Measurements from ENCODE around the gene LFNG. TPM values are rescaled to one million over a fixed set of nuclear protein-coding genes. Genes with fewer than 3 reads are reported as not detected.

Gene LFNG
- total RNA-seq, 2 donors from 2014 or later: 16.0 to 47.2 TPM

- Histone ChIP-seq H3K9ac (ENCODE audit: extremely low read depth, low read length, poor library complexity, severe bottlenecking) (no peak overlapping the region), H3K4me3 (ENCODE audit: low read length) (no peak overlapping the region), H3K4me1 (ENCODE audit: control insufficient read depth, insufficient read depth, low read length) (peaks cover 4% of the 10 kb centered on the region), H3K27ac (ENCODE audit: low read depth, low read length) (no peak overlapping the region), H3K9me3 (ENCODE audit: control insufficient read depth, low read length) (no peaks in the 10 kb centered on the region), H3K27me3 (ENCODE audit: control insufficient read depth, insufficient read depth, low read length, poor library complexity, severe bottlenecking) (no peaks in the 10 kb centered on the region), H3K36me3 (ENCODE audit: control insufficient read depth, insufficient read depth, low read length) (no peaks in the 10 kb centered on the region)
- Mint-ChIP-seq H3K9me3 (no peaks in the 10 kb centered on the region), H3K27ac (no peak overlapping the region), H3K36me3 (ENCODE audit: low read depth) (no peaks in the 10 kb centered on the region), H3K27me3 (ENCODE audit: insufficient read depth) (no peaks in the 10 kb centered on the region), H3K4me1 (peaks cover 3% of the 10 kb centered on the region), H3K4me3 (no peak overlapping the region)
- 89 to 100% methylated on average over 2 of the region's 2 CpGs for WGBS, 2 experiments (ENCODE audit: insufficient coverage in 1 of 2, insufficient read length in 1 of 2)
- TF ChIP-seq CTCF (conservative IDR thresholded peaks at IDR 0.05): no peak
- DNase-seq: no peak
Observed at GRCh38 chr7:2492038-2492437, 27.5 kb upstream of the LFNG start.

- Mint-ChIP-seq H3K36me3 (ENCODE audit: low read depth) (no peaks in the 10 kb centered on the region), H3K4me1 (peaks cover 3% of the 10 kb centered on the region), H3K4me3 (no peak overlapping the region), H3K27ac (no peak overlapping the region), H3K27me3 (ENCODE audit: insufficient read depth) (no peaks in the 10 kb centered on the region), H3K9me3 (no peaks in the 10 kb centered on the region)
- Histone ChIP-seq H3K4me3 (ENCODE audit: low read length) (no peak overlapping the region), H3K9ac (ENCODE audit: extremely low read depth, low read length, poor library complexity, severe bottlenecking) (no peak overlapping the region), H3K27me3 (ENCODE audit: control insufficient read depth, insufficient read depth, low read length, poor library complexity, severe bottlenecking) (no peaks in the 10 kb centered on the region), H3K9me3 (ENCODE audit: control insufficient read depth, low read length) (no peaks in the 10 kb centered on the region), H3K27ac (ENCODE audit: low read depth, low read length) (no peak overlapping the region), H3K36me3 (ENCODE audit: control insufficient read depth, insufficient read depth, low read length) (no peaks in the 10 kb centered on the region), H3K4me1 (ENCODE audit: control insufficient read depth, insufficient read depth, low read length) (peaks cover 9% of the 10 kb centered on the region)
- DNase-seq: no peak
- no peak for TF ChIP-seq CTCF (conservative IDR thresholded peaks at IDR 0.05)
- 78 to 82% methylated on average over 5 to 11 of the region's 11 CpGs for WGBS, 2 experiments (ENCODE audit: insufficient coverage in 1 of 2, insufficient read length in 1 of 2)
Observed at GRCh38 chr7:2493205-2494164, 26.1 kb upstream of the LFNG start.

- no peak overlapping the region for H3K4me3 Mint-ChIP-seq
- no peak overlapping the region for H3K27ac ChIP-seq (ENCODE audit: low read depth, low read length)
- H3K36me3 Mint-ChIP-seq (ENCODE audit: low read depth): no peaks in the 10 kb centered on the region
- H3K27ac Mint-ChIP-seq: no peak overlapping the region
- H3K9ac ChIP-seq (ENCODE audit: extremely low read depth, low read length, poor library complexity, severe bottlenecking): no peak overlapping the region
- H3K36me3 ChIP-seq (ENCODE audit: control insufficient read depth, insufficient read depth, low read length): no peaks in the 10 kb centered on the region
- H3K9me3 ChIP-seq (ENCODE audit: control insufficient read depth, low read length): no peaks in the 10 kb centered on the region
- peaks cover 12% of the 10 kb centered on the region for H3K4me1 ChIP-seq (ENCODE audit: control insufficient read depth, insufficient read depth, low read length)
- no peaks in the 10 kb centered on the region for H3K9me3 Mint-ChIP-seq
- DNase-seq: no peak
- no peak overlapping the region for H3K4me3 ChIP-seq (ENCODE audit: low read length)
- H3K27me3 Mint-ChIP-seq (ENCODE audit: insufficient read depth): no peaks in the 10 kb centered on the region
- no peaks in the 10 kb centered on the region for H3K27me3 ChIP-seq (ENCODE audit: control insufficient read depth, insufficient read depth, low read length, poor library complexity, severe bottlenecking)
- 85 to 88% methylated on average over 17 to 32 of the region's 32 CpGs for WGBS, 2 experiments (ENCODE audit: insufficient coverage in 1 of 2, insufficient read length in 1 of 2)
- no peak for TF ChIP-seq CTCF (conservative IDR thresholded peaks at IDR 0.05)
- H3K4me1 Mint-ChIP-seq: peaks cover 8% of the 10 kb centered on the region
Observed at GRCh38 chr7:2494191-2495130, 25.1 kb upstream of the LFNG start.

Data from endodermal cell (in vitro differentiated cells).